Neural progenitor cell (in vitro differentiated cells): ENCODE data around the gene TMEM131L. TPM values are rescaled to one million over a fixed set of nuclear protein-coding genes. Genes with fewer than 3 reads are reported as not detected.

Experiments used
- DNase-seq: peaks from one replicate; pipeline ENCODE4 v3.0.0-alpha.2; 2016; ENCODE audit warnings: low spot score
- H2AFZ ChIP-seq: fragments of 200-600 bp; sonication (generic); replicated peaks from 2 replicates; pipeline ENCODE4 v1.6.1; 2016; ENCODE audit warnings: antibody characterized with exemption
- H3F3A ChIP-seq: fragments of 200-600 bp; sonication (generic); 2 replicates; pipeline ENCODE4 v1.6.1; 2016; ENCODE audit warnings: antibody characterized with exemption, low read depth
- H3K27ac ChIP-seq: fragments of 200-600 bp; sonication (generic); 2 replicates; pipeline ENCODE4 v1.5.1; 2016; ENCODE audit warnings: mild to moderate bottlenecking
- H3K27me3 ChIP-seq: fragments of 200-600 bp; sonication (generic); 2 replicates; pipeline ENCODE4 v1.6.1; 2016; ENCODE audit warnings: mild to moderate bottlenecking, moderate library complexity
- H3K36me3 ChIP-seq: fragments of 200-600 bp; sonication (generic); 2 replicates; pipeline ENCODE4 v1.5.1; 2016
- H3K4me1 ChIP-seq: fragments of 200-600 bp; sonication (generic); 2 replicates; pipeline ENCODE4 v1.6.1; 2016; ENCODE audit warnings: mixed run types
- H3K4me2 ChIP-seq: fragments of 200-600 bp; sonication (generic); 2 replicates; pipeline ENCODE4 v1.6.1; 2016
- H3K4me3 ChIP-seq: fragments of 200-600 bp; sonication (generic); 2 replicates; pipeline ENCODE4 v1.5.1; 2016
- H3K79me2 ChIP-seq: fragments of 200-600 bp; sonication (generic); 2 replicates; pipeline ENCODE4 v1.6.1; 2016; ENCODE audit warnings: low read depth
- H3K9ac ChIP-seq: fragments of 200-600 bp; sonication (generic); 2 replicates; pipeline ENCODE4 v1.6.1; 2016
- H3K9me3 ChIP-seq: fragments of 200-600 bp; sonication (generic); 2 replicates; pipeline ENCODE4 v1.5.1; 2016; ENCODE audit warnings: low read depth
- H4K20me1 ChIP-seq: fragments of 200-600 bp; sonication (generic); 2 replicates; pipeline ENCODE4 v1.6.1; 2016; ENCODE audit warnings: low read depth
- H3K27ac Mint-ChIP-seq: 3 replicates; pipeline ENCODE4 v1.8.0; 2021; ENCODE audit warnings: mixed read lengths
- H3K27me3 Mint-ChIP-seq: 2 replicates; pipeline ENCODE4 v1.8.0; 2022; ENCODE audit warnings: low read depth, mild to moderate bottlenecking, inconsistent platforms, moderate library complexity, mixed read lengths; ENCODE audit not compliant: insufficient read depth
- H3K36me3 Mint-ChIP-seq: 3 replicates; pipeline ENCODE4 v1.8.0; 2021; ENCODE audit warnings: mixed read lengths
- H3K4me1 Mint-ChIP-seq: 3 replicates; pipeline ENCODE4 v1.8.0; 2021; ENCODE audit warnings: mixed read lengths
- H3K4me3 Mint-ChIP-seq: 3 replicates; pipeline ENCODE4 v1.8.0; 2021; ENCODE audit warnings: mild to moderate bottlenecking, moderate library complexity, mixed read lengths
- H3K9me3 Mint-ChIP-seq: 3 replicates; pipeline ENCODE4 v1.8.0; 2020; ENCODE audit warnings: mixed read lengths
- EZH2 ChIP-seq: fragments of 200-600 bp; sonication (generic); IDR thresholded peaks from 2 replicates; pipeline ENCODE4 v1.6.1; 2017; ENCODE audit warnings: antibody characterized with exemption, mild to moderate bottlenecking, moderate library complexity
- EZH2phosphoT487 ChIP-seq: fragments of 200-600 bp; sonication (generic); IDR thresholded peaks from 2 replicates; pipeline ENCODE4 v1.6.1; 2017; ENCODE audit warnings: antibody characterized with exemption
- total RNA-seq: library from RNA; depleted of rRNA; stranded (reverse); fragments of >200 nt; gene quantifications from 2 replicates; pipeline ENCODE4 v1.2.3, GENCODE V29; 2015; ENCODE audit warnings: low replicate concordance
- TF ChIP-seq, protein P1 (sequence below): fragments of 200-600 bp; sonication (generic); IDR thresholded peaks from 2 replicates; pipeline ENCODE4 v1.5.1; 2017; ENCODE audit warnings: antibody characterized with exemption, mild to moderate bottlenecking

Gene TMEM131L
- total RNA-seq, 1 donor from 2014 or later: 14.8 TPM

DNA sequence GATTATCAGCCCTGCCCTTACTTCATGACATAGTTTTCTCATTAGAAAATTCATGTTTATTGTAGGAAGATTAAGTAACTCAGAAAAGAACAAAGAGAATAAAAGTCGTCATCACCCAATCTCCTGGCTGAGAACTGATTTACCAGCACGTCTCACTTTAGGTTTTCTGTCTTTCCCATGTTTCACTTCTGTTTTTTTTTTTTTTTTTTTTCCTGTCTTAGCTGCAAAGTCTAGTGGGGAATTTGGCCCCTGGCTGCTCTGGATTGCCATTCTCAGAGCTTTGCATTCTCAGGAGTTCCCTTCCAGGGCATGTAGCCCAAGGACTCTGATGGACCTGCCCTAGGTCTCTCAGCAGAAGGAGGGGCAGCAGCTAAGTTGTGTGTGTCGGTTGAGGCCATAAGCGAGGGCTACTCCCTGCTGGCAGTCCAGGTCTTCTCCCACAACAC lies 57.8 kb downstream of the TMEM131L start:
- peaks cover 22% of the 10 kb centered on the region for H3K79me2 ChIP-seq
- peak overlapping the region; percentile 5 for H3K4me2 ChIP-seq

DNA sequence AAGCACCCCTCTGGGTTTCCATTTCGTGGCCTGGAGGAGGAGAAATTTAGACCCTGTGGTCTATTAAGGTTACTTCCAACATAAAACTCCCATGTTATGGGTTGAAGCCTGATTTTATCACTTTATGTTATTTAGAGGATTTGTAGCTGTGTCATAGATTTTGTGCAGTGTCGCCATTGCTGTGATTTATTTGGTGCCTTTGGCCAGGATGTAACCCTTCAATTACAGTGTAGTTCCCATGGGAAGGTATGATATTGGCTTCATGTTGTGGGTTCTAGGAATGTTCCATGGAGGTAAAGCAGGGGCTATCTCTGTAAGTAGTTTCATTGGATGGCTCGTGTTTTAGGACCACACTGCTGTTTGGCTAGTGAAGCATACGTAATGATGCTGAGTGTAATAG lies 58.5 kb downstream of the TMEM131L start:
- Mint-ChIP-seq H3K36me3 (peaks cover 5% of the 10 kb centered on the region), H3K27me3 (no peaks in the 10 kb centered on the region), H3K27ac (no peak overlapping the region), H3K4me3 (no peak overlapping the region), H3K9me3 (peaks cover 8% of the 10 kb centered on the region), H3K4me1 (peaks cover 28% of the 10 kb centered on the region)
- TF ChIP-seq, protein P1, sequence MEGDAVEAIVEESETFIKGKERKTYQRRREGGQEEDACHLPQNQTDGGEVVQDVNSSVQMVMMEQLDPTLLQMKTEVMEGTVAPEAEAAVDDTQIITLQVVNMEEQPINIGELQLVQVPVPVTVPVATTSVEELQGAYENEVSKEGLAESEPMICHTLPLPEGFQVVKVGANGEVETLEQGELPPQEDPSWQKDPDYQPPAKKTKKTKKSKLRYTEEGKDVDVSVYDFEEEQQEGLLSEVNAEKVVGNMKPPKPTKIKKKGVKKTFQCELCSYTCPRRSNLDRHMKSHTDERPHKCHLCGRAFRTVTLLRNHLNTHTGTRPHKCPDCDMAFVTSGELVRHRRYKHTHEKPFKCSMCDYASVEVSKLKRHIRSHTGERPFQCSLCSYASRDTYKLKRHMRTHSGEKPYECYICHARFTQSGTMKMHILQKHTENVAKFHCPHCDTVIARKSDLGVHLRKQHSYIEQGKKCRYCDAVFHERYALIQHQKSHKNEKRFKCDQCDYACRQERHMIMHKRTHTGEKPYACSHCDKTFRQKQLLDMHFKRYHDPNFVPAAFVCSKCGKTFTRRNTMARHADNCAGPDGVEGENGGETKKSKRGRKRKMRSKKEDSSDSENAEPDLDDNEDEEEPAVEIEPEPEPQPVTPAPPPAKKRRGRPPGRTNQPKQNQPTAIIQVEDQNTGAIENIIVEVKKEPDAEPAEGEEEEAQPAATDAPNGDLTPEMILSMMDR: no peak
- TF ChIP-seq EZH2phosphoT487: no peak
- no peak for TF ChIP-seq EZH2
- no peak for DNase-seq
- no peak overlapping the region for H3K4me3 ChIP-seq
- H3K79me2 ChIP-seq: peaks cover 22% of the 10 kb centered on the region
- H2AFZ ChIP-seq: no peak overlapping the region
- H3K4me2 ChIP-seq: no peak overlapping the region
- H3F3A ChIP-seq: peaks cover 18% of the 10 kb centered on the region
- peaks cover 30% of the 10 kb centered on the region for H3K4me1 ChIP-seq
- no peaks in the 10 kb centered on the region for H3K9me3 ChIP-seq
- H3K9ac ChIP-seq: no peak overlapping the region
- H4K20me1 ChIP-seq: no peaks in the 10 kb centered on the region
- H3K27me3 ChIP-seq: no peaks in the 10 kb centered on the region
- H3K27ac ChIP-seq: no peak overlapping the region
- no peaks in the 10 kb centered on the region for H3K36me3 ChIP-seq

More for the DNA sequence above, 57.8 kb downstream of the TMEM131L start:
- Histone ChIP-seq H3K4me3 (no peak overlapping the region), H3K36me3 (no peaks in the 10 kb centered on the region), H3K27me3 (no peaks in the 10 kb centered on the region), H3K9me3 (no peaks in the 10 kb centered on the region), H3K9ac (no peak overlapping the region), H3F3A (peaks cover 18% of the 10 kb centered on the region), H3K27ac (no peak overlapping the region), H2AFZ (no peak overlapping the region), H4K20me1 (no peaks in the 10 kb centered on the region), H3K4me1 (peaks cover 30% of the 10 kb centered on the region)
- no peak overlapping the region for H3K27ac Mint-ChIP-seq
- H3K27me3 Mint-ChIP-seq: no peaks in the 10 kb centered on the region
- peaks cover 35% of the 10 kb centered on the region for H3K4me1 Mint-ChIP-seq
- H3K4me3 Mint-ChIP-seq: no peak overlapping the region
- H3K36me3 Mint-ChIP-seq: peaks cover 5% of the 10 kb centered on the region
- DNase-seq: no peak
- H3K9me3 Mint-ChIP-seq: peaks cover 8% of the 10 kb centered on the region
- no peak for TF ChIP-seq EZH2
- no peak for TF ChIP-seq EZH2phosphoT487
- TF ChIP-seq, protein P1: no peak

DNA sequence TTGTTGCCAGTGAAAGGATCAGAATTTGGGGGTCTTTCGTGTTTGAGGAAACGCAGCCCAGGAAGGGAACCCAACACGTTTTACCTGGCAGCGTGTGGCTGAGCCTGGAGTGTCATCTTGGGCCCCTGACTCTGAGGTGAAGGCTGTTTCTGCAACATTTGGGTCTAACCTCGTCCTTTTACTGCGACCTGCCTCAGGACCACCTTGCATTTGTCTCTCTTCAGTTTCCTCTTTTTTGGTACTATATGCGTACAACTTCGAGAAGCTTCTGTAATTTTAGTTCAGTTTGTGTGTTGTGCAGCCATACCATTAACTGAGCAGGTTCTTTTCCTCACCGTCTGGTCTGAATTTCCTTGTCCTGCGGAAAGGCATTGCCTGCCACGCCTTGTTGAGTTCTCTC lies 61.5 kb downstream of the TMEM131L start:
- no peak overlapping the region for H2AFZ ChIP-seq
- no peak for DNase-seq
- no peak overlapping the region for H3K4me3 Mint-ChIP-seq
- H3K4me2 ChIP-seq: no peak overlapping the region
- no peaks in the 10 kb centered on the region for H3K27me3 Mint-ChIP-seq
- no peak overlapping the region for H3K9ac ChIP-seq
- peaks cover 30% of the 10 kb centered on the region for H3K4me1 ChIP-seq
- H3K4me1 Mint-ChIP-seq: peaks cover 25% of the 10 kb centered on the region
- H3F3A ChIP-seq: peaks cover 15% of the 10 kb centered on the region
- no peak overlapping the region for H3K27ac ChIP-seq
- no peaks in the 10 kb centered on the region for H3K9me3 ChIP-seq
- H3K4me3 ChIP-seq: no peak overlapping the region
- no peaks in the 10 kb centered on the region for H4K20me1 ChIP-seq
- peaks cover 3% of the 10 kb centered on the region for H3K36me3 Mint-ChIP-seq
- no peak for TF ChIP-seq EZH2phosphoT487
- TF ChIP-seq, protein P1: no peak
- no peak for TF ChIP-seq EZH2
- no peaks in the 10 kb centered on the region for H3K36me3 ChIP-seq
- H3K9me3 Mint-ChIP-seq: peaks cover 6% of the 10 kb centered on the region
- H3K27me3 ChIP-seq: no peaks in the 10 kb centered on the region
- H3K27ac Mint-ChIP-seq: no peak overlapping the region
- H3K79me2 ChIP-seq: peaks cover 22% of the 10 kb centered on the region
